HFF-Myc (cell line): Measurements from ENCODE around the gene MRPS26.
"Not testable (repeated sequence)": the region's sequence is repeated elsewhere in the genome, so short reads cannot be mapped to it uniquely, and the experiment has no call there.

Experiments used
- DNase-seq: peaks from one replicate; pipeline ENCODE4 v3.0.0-alpha.2; 2011; ENCODE audit warnings: low read depth; ENCODE audit errors: extremely low read depth
- H3K4me3 ChIP-seq: replicated peaks from 2 replicates; pipeline ENCODE4 v1.5.1; 2011; ENCODE audit warnings: low read depth, mild to moderate bottlenecking, control low read depth, low read length
- CTCF ChIP-seq: IDR thresholded peaks from 2 replicates; pipeline ENCODE4 v1.5.1; 2012; ENCODE audit warnings: mild to moderate bottlenecking, low read depth, low read length, control low read depth; ENCODE audit errors: missing control alignments

The MRPS26 gene

DNA sequence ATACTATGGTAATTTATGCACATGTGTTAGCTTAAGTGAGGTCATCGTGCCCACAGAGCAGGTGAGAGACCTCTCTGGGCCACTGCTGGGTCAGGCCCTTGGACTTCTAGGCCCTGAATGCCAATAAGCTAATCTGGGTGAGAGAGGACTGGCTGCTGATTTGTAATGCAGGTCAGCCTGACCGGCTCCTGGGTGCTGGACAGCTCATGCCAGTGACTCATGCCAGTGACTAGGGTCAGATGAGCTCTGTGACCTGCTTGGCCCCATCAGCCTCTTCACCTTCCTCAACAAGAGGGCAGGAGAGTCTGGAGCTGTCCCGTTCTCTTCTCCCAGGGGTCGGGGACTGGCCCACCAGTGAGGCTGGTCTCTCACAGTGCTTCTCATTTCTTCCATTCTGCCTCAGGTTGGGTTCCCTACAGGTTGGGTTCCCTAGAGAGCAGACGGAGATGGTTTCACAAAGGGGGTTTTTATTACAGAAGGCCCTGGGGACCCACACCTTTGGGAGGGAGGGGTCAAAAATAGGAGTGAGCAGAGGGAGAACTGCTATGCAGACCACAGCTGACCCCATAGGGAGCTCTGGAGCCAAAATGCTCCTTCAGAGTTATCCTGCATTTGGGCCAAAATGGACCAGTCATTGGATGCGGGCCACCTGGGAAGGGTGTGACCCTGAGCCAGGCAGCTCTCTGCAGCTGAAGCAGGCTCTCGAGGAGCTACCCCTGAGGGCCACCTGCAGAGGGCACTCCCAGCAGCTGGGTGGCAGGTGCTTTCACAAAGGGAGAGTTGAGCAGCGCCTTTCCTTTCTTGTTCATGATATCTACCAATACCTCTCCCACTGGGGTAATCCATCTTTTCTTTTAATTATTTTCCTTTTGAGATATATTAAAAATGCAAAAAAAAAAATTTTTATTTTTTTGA, 23.4 kb downstream of the MRPS26 start:
- no peak for DNase-seq
- no peak for TF ChIP-seq CTCF
- no peak overlapping the region for H3K4me3 ChIP-seq

DNA sequence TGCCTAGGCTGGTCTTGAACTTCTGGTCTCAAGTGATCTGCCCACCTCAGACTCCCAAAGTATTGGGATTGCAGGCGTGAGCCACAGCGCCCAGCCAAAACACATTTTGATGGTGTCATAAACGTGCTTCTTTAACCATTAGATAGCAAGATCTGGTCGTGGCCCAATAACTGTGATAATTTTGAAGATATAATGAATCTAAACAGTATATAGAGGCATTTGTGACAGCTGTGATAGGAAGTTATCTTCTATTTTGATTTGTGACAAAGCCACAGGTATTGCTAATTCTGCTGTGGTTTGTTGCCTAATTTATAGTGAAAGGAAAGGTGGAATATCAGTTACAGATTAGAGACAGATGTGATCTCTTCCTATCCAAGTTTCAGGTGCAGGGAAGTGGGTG, 24.9 kb downstream of the MRPS26 start:
- TF ChIP-seq CTCF = no peak
- no peak for DNase-seq
- H3K4me3 ChIP-seq = no peak overlapping the region

DNA sequence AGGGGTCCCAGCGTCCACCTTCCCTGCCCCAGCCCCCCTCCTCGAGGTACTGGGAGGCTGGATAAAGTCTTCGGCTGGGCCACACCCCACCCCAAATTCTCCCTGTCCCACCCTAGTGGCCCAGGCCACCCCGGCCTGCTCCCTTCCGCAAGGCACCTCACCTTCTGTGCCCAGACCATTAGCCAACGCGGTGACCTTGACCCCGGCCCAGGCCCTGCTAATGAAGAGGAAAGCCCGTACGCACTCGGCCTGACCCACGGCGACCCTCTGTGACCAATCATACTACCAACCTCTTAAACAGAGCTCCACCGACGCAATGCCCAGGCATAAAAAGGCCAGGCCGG, 25.4 kb downstream of the MRPS26 start:
- no peak overlapping the region; the same call in 1 of the 2 replicates for H3K4me3 ChIP-seq
- TF ChIP-seq CTCF = no peak

GRCh38 chr20:3071610-3072529, 26.0 kb downstream of the MRPS26 start, which contains the start of gene OXT:
Gene OXT, plus strand, starts transcription at chr20:3071620. Its CDS starts 36 bp downstream, at chr20:3071656.
- no peak within 1 kb of the TSS; the same call in 1 of the 2 replicates for H3K4me3 ChIP-seq
- no peak for TF ChIP-seq CTCF

More for the DNA sequence above, 25.4 kb downstream of the MRPS26 start:
- no peak for DNase-seq

DNA sequence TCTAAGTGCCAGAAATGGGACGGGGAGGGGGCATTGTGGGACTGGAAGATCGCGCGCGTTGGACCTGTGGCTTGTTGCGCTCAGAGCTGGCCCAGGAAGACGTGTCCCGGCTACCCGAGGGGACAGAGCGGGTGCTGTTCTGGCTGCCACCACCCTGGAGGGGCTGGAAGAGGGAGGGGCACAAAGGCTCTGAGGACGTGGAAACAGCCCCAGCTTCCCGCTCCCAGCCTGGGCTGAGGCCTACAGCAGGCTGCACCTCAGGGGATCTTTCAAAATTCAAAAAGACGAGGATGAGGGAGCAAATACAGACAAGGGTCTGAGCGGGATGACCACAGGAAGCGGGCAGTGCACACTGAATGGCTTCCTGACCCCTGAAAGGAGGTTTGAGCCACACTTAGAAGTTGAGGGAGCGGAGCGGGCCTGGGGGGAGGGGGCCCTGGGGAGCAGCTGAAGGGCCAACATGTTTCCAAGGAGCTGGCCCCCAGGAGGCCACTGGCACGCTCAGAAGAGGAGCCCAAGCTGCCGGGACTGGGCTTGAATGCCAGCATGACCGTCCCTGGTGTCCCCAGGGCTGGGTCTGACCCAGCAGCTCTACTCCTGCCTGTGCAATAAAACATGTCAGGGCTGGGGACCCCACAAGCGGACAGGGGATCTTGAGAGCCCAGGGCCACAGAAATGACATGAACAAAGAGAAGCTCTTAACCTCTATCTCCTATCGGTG, 26.8 kb downstream of the MRPS26 start:
- TF ChIP-seq CTCF = no peak
- no peak for DNase-seq

More at GRCh38 chr20:3071610-3072529, 26.0 kb downstream of the MRPS26 start, which contains the start of gene OXT:
- no peak for DNase-seq

DNA sequence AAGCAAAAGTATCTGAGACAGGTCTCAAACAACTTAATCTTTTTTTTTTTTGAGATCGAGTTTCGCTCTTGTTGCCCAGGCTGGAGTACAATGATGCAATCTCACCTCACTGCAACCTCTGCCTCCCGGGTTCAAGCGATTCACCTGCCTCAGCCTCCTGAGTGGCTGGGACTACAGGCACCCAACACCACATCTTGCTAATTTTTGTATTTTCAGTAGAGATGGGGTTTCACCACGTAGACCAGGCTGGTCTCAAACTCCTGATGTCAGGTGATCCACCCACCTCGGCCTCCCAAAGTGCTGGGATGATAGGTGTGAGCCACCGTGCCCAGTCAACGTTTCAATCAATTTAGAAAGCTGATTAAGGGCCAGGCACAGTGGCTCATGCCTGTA, 27.4 kb downstream of the MRPS26 start:
- DNase-seq, H3K4me3 ChIP-seq: not testable (repeated sequence)

More for the DNA sequence above, 26.8 kb downstream of the MRPS26 start:
- no peak overlapping the region for H3K4me3 ChIP-seq
